ENCODE measurements around the gene MYRIP. TPM values are rescaled to one million over a fixed set of nuclear protein-coding genes. Genes with fewer than 3 reads are reported as not detected.

Gene MYRIP
- total and polyA plus RNA-seq, 12 donors = 0.45 to 2.7 (median 1.3) TPM

DNA sequence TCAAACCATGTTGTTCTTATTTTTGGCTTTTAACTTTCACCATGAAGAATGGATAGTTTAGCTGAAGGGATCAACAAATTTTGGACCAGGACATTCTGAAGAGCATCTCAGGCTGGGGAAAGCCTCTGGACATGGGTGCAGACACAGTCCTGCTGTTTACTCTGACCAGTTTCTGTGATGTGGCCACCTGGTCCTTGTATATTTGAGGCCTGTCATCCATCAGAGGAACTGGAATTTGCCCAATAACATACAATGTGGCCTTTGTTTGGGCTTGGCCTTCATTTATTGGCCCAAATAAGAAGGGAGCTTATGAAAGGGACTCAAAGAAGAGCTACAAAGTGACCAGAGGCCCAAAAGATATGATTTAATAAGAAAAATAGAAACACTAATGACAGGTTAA is 127.9 kb downstream of the MYRIP start:
- TF ChIP-seq, protein P1, sequence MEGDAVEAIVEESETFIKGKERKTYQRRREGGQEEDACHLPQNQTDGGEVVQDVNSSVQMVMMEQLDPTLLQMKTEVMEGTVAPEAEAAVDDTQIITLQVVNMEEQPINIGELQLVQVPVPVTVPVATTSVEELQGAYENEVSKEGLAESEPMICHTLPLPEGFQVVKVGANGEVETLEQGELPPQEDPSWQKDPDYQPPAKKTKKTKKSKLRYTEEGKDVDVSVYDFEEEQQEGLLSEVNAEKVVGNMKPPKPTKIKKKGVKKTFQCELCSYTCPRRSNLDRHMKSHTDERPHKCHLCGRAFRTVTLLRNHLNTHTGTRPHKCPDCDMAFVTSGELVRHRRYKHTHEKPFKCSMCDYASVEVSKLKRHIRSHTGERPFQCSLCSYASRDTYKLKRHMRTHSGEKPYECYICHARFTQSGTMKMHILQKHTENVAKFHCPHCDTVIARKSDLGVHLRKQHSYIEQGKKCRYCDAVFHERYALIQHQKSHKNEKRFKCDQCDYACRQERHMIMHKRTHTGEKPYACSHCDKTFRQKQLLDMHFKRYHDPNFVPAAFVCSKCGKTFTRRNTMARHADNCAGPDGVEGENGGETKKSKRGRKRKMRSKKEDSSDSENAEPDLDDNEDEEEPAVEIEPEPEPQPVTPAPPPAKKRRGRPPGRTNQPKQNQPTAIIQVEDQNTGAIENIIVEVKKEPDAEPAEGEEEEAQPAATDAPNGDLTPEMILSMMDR (IDR thresholded peaks at IDR 0.05) = no peak
- Histone ChIP-seq H3K9me3 (no peaks in the 10 kb centered on the region), H3K27me3 (no peaks in the 10 kb centered on the region), H3K4me1 (peaks cover 0 to 36% (median 19%) of the 10 kb centered on the region in 9 donors), H3K4me3 (no peak overlapping the region), H3K36me3 (no peaks in the 10 kb centered on the region), H3K27ac (peak overlapping the region in 4 of 10 donors; percentile 15 to 42 (median 29))
- no peak for DNase-seq
- intact Hi-C loops (cut with DNase I) = no loop called here
- peak in 6 of 8 donors; percentile 38 to 74 (median 58) for ATAC-seq

DNA sequence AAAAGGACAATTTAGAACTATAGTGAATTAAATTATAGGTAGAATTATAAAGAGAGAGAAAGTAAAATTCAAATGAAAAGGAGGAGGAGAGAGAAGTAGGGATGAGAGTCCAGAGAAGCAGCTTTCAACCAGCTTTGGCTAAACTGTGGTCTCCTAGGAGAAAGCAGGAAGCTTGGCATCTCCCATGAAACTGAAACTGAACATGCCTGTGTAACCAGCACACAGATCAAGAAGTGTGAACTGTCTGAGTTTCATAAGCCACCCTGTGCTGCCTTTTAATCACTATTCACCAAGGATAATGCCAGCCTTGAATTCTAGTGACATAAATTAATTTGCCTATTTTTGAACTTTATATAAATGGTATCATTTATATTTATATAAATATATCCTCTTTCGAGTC is 128.5 kb downstream of the MYRIP start:
- Histone ChIP-seq H3K36me3 (no peaks in the 10 kb centered on the region), H3K4me3 (no peak overlapping the region), H3K27ac (peak overlapping the region in 5 of 10 donors; percentile 7 to 42 (median 23)), H3K9me3 (no peaks in the 10 kb centered on the region), H3K4me1 (peaks cover 0 to 36% (median 19%) of the 10 kb centered on the region in 9 donors), H3K27me3 (no peaks in the 10 kb centered on the region)
- no peak for DNase-seq
- TF ChIP-seq, protein P1 (IDR thresholded peaks at IDR 0.05) = no peak
- 76 to 79% methylated on average over 1 of the region's 1 CpG for WGBS, 2 donors
- ATAC-seq = peak in 5 of 8 donors; percentile 53 to 72 (median 62)
- intact Hi-C loops (cut with DNase I) = no loop called here

DNA sequence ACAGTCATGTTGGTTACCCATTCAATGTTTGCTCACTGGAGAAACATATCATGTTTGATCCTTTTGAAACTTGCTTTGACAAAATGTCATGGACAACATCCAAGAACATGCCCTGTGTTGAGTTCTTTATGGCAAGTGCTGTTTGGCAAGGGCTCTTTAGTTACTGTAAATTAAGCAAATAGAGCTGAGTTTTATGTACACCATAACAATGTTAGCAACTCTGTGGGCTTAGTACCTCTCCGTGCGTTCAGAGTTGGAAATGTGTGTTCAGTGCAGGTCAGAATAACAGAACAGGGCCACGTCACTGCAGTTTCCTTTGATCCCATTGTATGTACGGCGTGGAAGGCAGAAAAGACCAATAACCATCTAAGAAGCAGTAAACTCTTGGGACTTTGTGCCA is 132.5 kb downstream of the MYRIP start:
- Histone ChIP-seq H3K4me3 (no peak overlapping the region), H3K27ac (no peak overlapping the region), H3K4me1 (peaks cover 0 to 17% (median 10%) of the 10 kb centered on the region in 9 donors), H3K9me3 (no peaks in the 10 kb centered on the region), H3K36me3 (no peaks in the 10 kb centered on the region), H3K27me3 (no peaks in the 10 kb centered on the region)
- DNase-seq = no peak
- WGBS, 2 donors = 81 to 91% methylated on average over 5 of the region's 5 CpGs
- TF ChIP-seq, protein P1 (IDR thresholded peaks at IDR 0.05) = no peak
- intact Hi-C loops (cut with DNase I) = no loop called here
- ATAC-seq = peak in 1 of 8 donors; percentile 62

DNA sequence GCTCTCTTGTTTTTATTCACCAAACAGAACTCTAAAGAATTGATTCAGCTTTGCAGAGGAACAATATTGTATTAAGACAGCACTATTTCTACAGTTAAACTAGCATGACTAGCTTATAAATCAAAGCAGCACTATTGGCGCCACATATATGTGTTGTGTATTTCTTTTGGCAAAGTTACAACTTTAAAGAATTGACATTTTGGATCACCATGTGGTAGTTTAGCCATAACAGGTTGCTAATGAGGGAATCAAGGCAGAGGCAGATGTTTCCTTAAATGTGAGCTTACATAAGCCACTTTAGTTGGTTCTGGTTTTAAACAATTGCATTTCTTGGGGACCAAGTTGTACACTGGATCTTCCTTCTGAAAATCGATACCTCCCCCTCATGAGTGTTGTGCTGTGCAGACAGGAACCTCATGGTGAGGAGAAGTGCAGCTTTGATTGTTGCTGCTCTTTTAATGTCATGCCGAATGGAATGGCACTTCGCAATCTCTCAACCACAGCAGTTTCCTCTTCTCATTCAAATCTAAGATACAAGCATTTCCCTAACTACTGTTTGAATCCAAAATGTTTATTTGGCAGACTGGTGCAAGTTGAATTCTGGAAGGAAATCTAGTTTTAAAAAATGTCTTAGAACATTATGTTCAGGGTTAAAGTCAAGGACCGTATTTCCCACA is 151.2 kb downstream of the MYRIP start:
- Histone ChIP-seq H3K36me3 (no peaks in the 10 kb centered on the region), H3K4me3 (no peak overlapping the region), H3K27ac (peak overlapping the region in 9 of 10 donors; percentile 5 to 70 (median 67)), H3K27me3 (no peaks in the 10 kb centered on the region), H3K4me1 (peaks cover 6 to 52% (median 27%) of the 10 kb centered on the region in 9 donors), H3K9me3 (no peaks in the 10 kb centered on the region)
- TF ChIP-seq, protein P1 (IDR thresholded peaks at IDR 0.05) = no peak
- DNase-seq (no peak), ATAC-seq (peak; percentile 41 to 91 (median 90))
- WGBS, 2 donors = 37 to 45% methylated on average over 5 of the region's 5 CpGs
- intact Hi-C loops (cut with DNase I) = loop anchor here in 3 of 10 donors (5.0 to 10.0 kb wide), 2 partner anchors 146 to 148 kb away; no protein-coding TSS in a partner anchor

Data from heart right ventricle (tissue), 16 donors.